Ascending aorta (tissue), 2 donors: Measurements from ENCODE around the gene KIAA0753. TPM values are rescaled to one million over a fixed set of nuclear protein-coding genes. Genes with fewer than 3 reads are reported as not detected.
"Not testable (repeated sequence)": the region's sequence is repeated elsewhere in the genome, so short reads cannot be mapped to it uniquely, and the experiment has no call there.

ENCODE experiments used
- DNase-seq, 2 donors: peaks; one replicate each; pipeline ENCODE4 v3.0.0-alpha.2; 2019; ENCODE audit warnings: low spot score in 2 of 2
- H3K27ac ChIP-seq, 2 donors: fragments of 200-600 bp; sonication (generic); one replicate each; pipeline ENCODE4 v1.5.1; 2016 to 2017; ENCODE audit warnings: mild to moderate bottlenecking in 1 of 2
- H3K27me3 ChIP-seq: fragments of 200-600 bp; sonication (generic); one replicate; pipeline ENCODE4 v1.5.1; 2017
- H3K36me3 ChIP-seq, 2 donors: fragments of 200-600 bp; sonication (generic); one replicate each; pipeline ENCODE4 v1.5.1; 2016
- H3K4me1 ChIP-seq, 2 donors: fragments of 200-600 bp; sonication (generic); one replicate each; pipeline ENCODE4 v1.5.1; 2016 to 2017; ENCODE audit warnings: mild to moderate bottlenecking in 1 of 2
- H3K4me3 ChIP-seq, 2 donors: fragments of 200-600 bp; sonication (generic); one replicate each; pipeline ENCODE4 v1.5.1; 2016 to 2017; ENCODE audit warnings: mild to moderate bottlenecking in 1 of 2
- H3K9me3 ChIP-seq, 2 donors: fragments of 200-600 bp; sonication (generic); one replicate each; pipeline ENCODE4 v1.5.1; 2016
- CTCF ChIP-seq, 3 experiments: fragments of 200-600 bp in 2 of 3; fragments of 450-650 bp in 1 of 3; sonication (generic) in 2 of 3; IDR thresholded peaks; one replicate each; pipeline ENCODE4 v1.5.1; 2016 to 2019; ENCODE audit warnings: antibody characterized with exemption in 3 of 3, mild to moderate bottlenecking in 1 of 3, moderate library complexity in 1 of 3
- intact Hi-C: fragments of 100-400 bp; cut with DNase I; formaldehyde crosslinking; loops from one replicate; pipeline ENCODE4 v1.15.1; 2023
- total RNA-seq: library from RNA; depleted of rRNA; stranded (reverse); fragments of >200 nt; gene quantifications from one replicate; pipeline ENCODE4 v1.1.0, GENCODE V29; 2016

KIAA0753 gene
- total RNA-seq, 1 donor from 2014 or later = 2.9 TPM

DNA sequence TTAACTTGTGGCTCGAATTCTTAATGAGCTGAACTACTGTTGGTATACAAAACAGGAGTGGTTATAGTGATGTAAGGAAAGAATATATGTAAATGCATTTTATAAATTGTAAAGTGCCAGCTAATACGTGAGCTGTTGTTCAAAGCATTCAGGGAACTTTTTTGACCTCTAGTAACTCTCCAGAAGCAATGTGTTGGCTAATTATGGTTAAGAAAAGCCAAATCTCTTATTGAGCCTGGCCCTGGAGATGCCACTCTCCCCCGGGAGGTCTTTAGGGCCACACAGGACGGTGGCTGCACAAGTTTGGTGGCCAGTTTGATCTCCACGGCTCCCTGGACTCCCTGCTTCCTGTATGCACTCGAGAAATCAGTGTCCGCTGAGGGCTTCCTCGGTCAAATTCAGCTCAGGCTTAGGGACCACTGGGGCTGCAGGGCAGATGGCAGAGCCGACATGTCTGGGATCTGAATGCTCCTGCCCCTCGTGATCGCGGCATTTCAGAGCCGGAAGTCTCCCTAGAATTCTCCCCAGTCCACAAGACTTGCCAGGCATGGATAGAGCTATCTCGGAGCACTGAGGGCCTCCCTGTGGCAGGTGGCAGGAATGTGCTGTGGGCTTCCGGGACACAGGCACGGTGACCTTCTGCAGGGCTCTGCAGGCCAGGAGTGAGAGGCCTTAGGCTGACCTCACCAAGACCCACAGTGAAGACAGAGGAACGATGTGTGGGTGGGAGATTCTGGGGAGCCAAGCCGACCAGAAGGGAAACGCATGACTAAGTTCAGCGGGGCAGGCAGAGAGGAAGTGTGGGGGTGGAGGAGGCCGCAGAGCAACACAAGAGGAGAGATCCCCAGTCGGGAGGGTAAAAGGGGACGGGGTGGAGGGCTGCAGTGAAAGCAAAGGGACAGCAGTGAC is 65.6 kb downstream of the KIAA0753 start:
- H3K27ac ChIP-seq = no peak overlapping the region

GRCh38 chr17:6573982-6574686 is 66.4 kb downstream of the KIAA0753 start:
- Histone ChIP-seq H3K27ac (no peak overlapping the region), H3K4me3 (no peak overlapping the region), H3K4me1 (no peaks in the 10 kb centered on the region), H3K9me3 (no peaks in the 10 kb centered on the region), H3K27me3 (no peaks in the 10 kb centered on the region), H3K36me3 (peaks cover 7 to 14% of the 10 kb centered on the region in 2 donors)
- no peak for DNase-seq
- intact Hi-C loops = no loop called here
- no peak for TF ChIP-seq CTCF (IDR thresholded peaks at IDR 0.05)

More for the DNA sequence above, 65.6 kb downstream of the KIAA0753 start:
- no peaks in the 10 kb centered on the region for H3K9me3 ChIP-seq
- DNase-seq = no peak
- H3K27me3 ChIP-seq = no peaks in the 10 kb centered on the region
- no peaks in the 10 kb centered on the region for H3K4me1 ChIP-seq
- no peak for TF ChIP-seq CTCF (IDR thresholded peaks at IDR 0.05)
- intact Hi-C loops = no loop called here
- H3K4me3 ChIP-seq = no peak overlapping the region
- peaks cover 15 to 22% of the 10 kb centered on the region in 2 donors for H3K36me3 ChIP-seq

- H3K9me3 ChIP-seq, DNase-seq, H3K27me3 ChIP-seq, intact Hi-C loops, H3K27ac ChIP-seq, H3K4me3 ChIP-seq, H3K4me1 ChIP-seq: not testable (repeated sequence)
- peaks cover 6 to 10% of the 10 kb centered on the region in 2 donors for H3K36me3 ChIP-seq
Measured at GRCh38 chr17:6573495-6573894, 67.0 kb downstream of the KIAA0753 start.

- Histone ChIP-seq H3K9me3 (no peaks in the 10 kb centered on the region), H3K27me3 (no peaks in the 10 kb centered on the region), H3K27ac (no peak overlapping the region), H3K4me1 (no peaks in the 10 kb centered on the region), H3K4me3 (no peak overlapping the region), H3K36me3 (peaks cover 3 to 5% of the 10 kb centered on the region in 2 donors)
- intact Hi-C loops = no loop called here
- no peak for TF ChIP-seq CTCF (IDR thresholded peaks at IDR 0.05)
- DNase-seq = no peak
Measured at GRCh38 chr17:6572972-6573370, 67.5 kb downstream of the KIAA0753 start.

GRCh38 chr17:6571452-6571781 is 69.1 kb downstream of the KIAA0753 start:
- intact Hi-C loops = no loop called here
- Histone ChIP-seq H3K4me1 (no peaks in the 10 kb centered on the region), H3K27me3 (no peaks in the 10 kb centered on the region), H3K4me3 (no peak overlapping the region), H3K36me3 (no peaks in the 10 kb centered on the region), H3K27ac (no peak overlapping the region), H3K9me3 (no peaks in the 10 kb centered on the region)
- TF ChIP-seq CTCF (IDR thresholded peaks at IDR 0.05) = no peak
- DNase-seq = no peak
